K562 (cell line): ENCODE data around the gene TALDO1. TPM values are rescaled to one million over a fixed set of nuclear protein-coding genes. Genes with fewer than 3 reads are reported as not detected.

Experiments
- ATAC-seq: fragments of 200-7000 bp; cut with Tn5 transposase; 3 replicates; pipeline ENCODE4 v1.9.1; 2020; ENCODE audit warnings: moderate library complexity
- BruUV-seq: library from RNA; stranded (reverse); fragments of 400-500 nt; replicated peaks from 2 replicates; lab custom pipeline; 2021; lab: Mats Ljungman, UMichigan
- CTCF ChIA-PET: fragments of 300-600 bp; formaldehyde crosslinking; extraction: SDS; loops from one replicate; lab custom pipeline; 2021; ENCODE audit warnings: low intra/inter-chr PET ratio; lab: Yijun Ruan, JAX
- POLR2A ChIA-PET: fragments of 300-600, 350-650 bp; sonication (Branson Sonifier 250); formaldehyde crosslinking; extraction: SDS; loops from one replicate; lab custom pipeline; 2021; ENCODE audit warnings: antibody characterized with exemption, inconsistent platforms; lab: Yijun Ruan, JAX
- DNase-seq, 4 experiments: peaks; one replicate each; pipeline versions ENCODE4 v3.0.0 to v3.0.0-alpha.2; 2011 to 2018; ENCODE audit warnings: low spot score in 3 of 4, mixed read lengths in 3 of 4; ENCODE audit errors: extremely low read depth in 1 of 4
- FAIRE-seq: peaks from 2 replicates; lab custom pipeline; 2011; peaks lifted over from hg19 to GRCh38; lab: Jason Lieb, UNC
- H2AFZ ChIP-seq: 2 replicates; pipeline ENCODE4 v1.6.0; 2011; ENCODE audit warnings: low read depth, low read length, control low read depth, inconsistent platforms
- H3K27ac ChIP-seq: fragments of 200-600 bp; 3 replicates; pipeline ENCODE4 v1.8.0; 2011; ENCODE audit warnings: low read depth, mild to moderate bottlenecking, control low read depth, inconsistent platforms, low read length, moderate library complexity, mixed read lengths; ENCODE audit errors: extremely low read depth
- H3K27me3 ChIP-seq, 2 experiments: fragments of 300-600 bp in 1 of 2; 2 replicates in 1 of 2; 3 replicates in 1 of 2; pipeline versions ENCODE4 v1.6.0 to v1.8.0; 2011; ENCODE audit warnings: inconsistent platforms in 2 of 2, low read length in 2 of 2, mild to moderate bottlenecking in 1 of 2, mixed read lengths in 1 of 2, moderate library complexity in 1 of 2; ENCODE audit not compliant: control insufficient read depth in 2 of 2, insufficient read depth in 2 of 2
- H3K36me3 ChIP-seq: fragments of 300-600 bp; 3 replicates; pipeline ENCODE4 v1.8.0; 2011; ENCODE audit warnings: mild to moderate bottlenecking, low read length, inconsistent platforms; ENCODE audit not compliant: control insufficient read depth, insufficient read depth
- H3K4me1 ChIP-seq, 2 experiments: fragments of 200-600 bp in 1 of 2; replicated peaks in 1 of 2; 2 replicates in 1 of 2; 3 replicates in 1 of 2; pipeline versions ENCODE4 v1.5.1 to v1.8.0; 2011; ENCODE audit warnings: inconsistent platforms in 2 of 2, low read length in 2 of 2, mild to moderate bottlenecking in 1 of 2, mixed read lengths in 1 of 2, moderate library complexity in 1 of 2; ENCODE audit not compliant: control insufficient read depth in 2 of 2, insufficient read depth in 2 of 2
- H3K4me2 ChIP-seq: 2 replicates; pipeline ENCODE4 v1.6.1; 2011; ENCODE audit warnings: low read length, control low read depth, inconsistent platforms, mixed read lengths; ENCODE audit not compliant: insufficient read depth
- H3K4me3 ChIP-seq: fragments of 200-600 bp; sonication (generic), shearing (Covaris generic); 2 replicates; pipeline ENCODE4 v1.5.1; 2016; ENCODE audit warnings: control low read depth, inconsistent platforms
- H3K79me2 ChIP-seq: fragments of 200-600 bp; 3 replicates; pipeline ENCODE4 v1.8.0; 2011; ENCODE audit warnings: low read length, inconsistent platforms; ENCODE audit not compliant: control insufficient read depth, insufficient read depth
- H3K9ac ChIP-seq, 2 experiments: 2 replicates each; pipeline versions ENCODE4 v1.6.0 to v1.6.1; 2011; ENCODE audit warnings: low read depth in 2 of 2, low read length in 2 of 2, control low read depth in 1 of 2, inconsistent platforms in 1 of 2, mild to moderate bottlenecking in 1 of 2, mixed read lengths in 1 of 2; ENCODE audit not compliant: insufficient read depth in 1 of 2
- H3K9me1 ChIP-seq: one replicate; pipeline ENCODE4 v1.6.0; 2011; ENCODE audit warnings: inconsistent platforms, mild to moderate bottlenecking, low read length, moderate library complexity; ENCODE audit not compliant: control insufficient read depth, insufficient read depth
- H3K9me3 ChIP-seq: replicated peaks from 2 replicates; pipeline ENCODE4 v1.5.1; 2011; ENCODE audit warnings: low read depth, low read length, inconsistent platforms; ENCODE audit not compliant: control insufficient read depth, insufficient read depth
- H4K20me1 ChIP-seq: replicated peaks from 2 replicates; pipeline ENCODE4 v1.6.1; 2011; ENCODE audit warnings: low read length, inconsistent platforms, mixed read lengths; ENCODE audit not compliant: control insufficient read depth, insufficient read depth
- CHD2 ChIP-seq: IDR thresholded peaks from 2 replicates; pipeline ENCODE4 v1.6.1; 2011; ENCODE audit warnings: low read depth, low read length
- CREM ChIP-seq: IDR thresholded peaks from 2 replicates; pipeline ENCODE4 v1.6.1; 2014; ENCODE audit warnings: antibody characterized with exemption, low read depth
- CUX1 ChIP-seq: fragments of 200-800 bp; sonication (Bioruptor generic); IDR thresholded peaks from 2 replicates; pipeline ENCODE4 v1.6.1; 2016; ENCODE audit warnings: missing genetic modification characterization, missing compliant biosample characterization
- E2F8 ChIP-seq: fragments of 450-650 bp; IDR thresholded peaks from 2 replicates; pipeline ENCODE4 v1.7.1; 2018; ENCODE audit warnings: mild to moderate bottlenecking, low read depth; ENCODE audit not compliant: partially characterized antibody
- EP400 ChIP-seq: fragments of 450-650 bp; IDR thresholded peaks from 2 replicates; pipeline ENCODE4 v1.6.1; 2017; ENCODE audit warnings: antibody characterized with exemption, mild to moderate bottlenecking, moderate library complexity
- KDM5B ChIP-seq: fragments of 200-600 bp; sonication (generic); IDR thresholded peaks from 2 replicates; pipeline ENCODE4 v1.6.1; 2012; ENCODE audit warnings: low read depth, mild to moderate bottlenecking, moderate library complexity, low read length, control low read depth, inconsistent platforms; ENCODE audit not compliant: insufficient replicate concordance
- MBD2 ChIP-seq: sonication (generic); IDR thresholded peaks from 2 replicates; pipeline ENCODE4 v1.6.1; 2016; ENCODE audit warnings: low read depth, borderline replicate concordance
- MYBL2 ChIP-seq, 2 experiments: fragments of 450-650 bp in 1 of 2; sonication (generic) in 1 of 2; formaldehyde crosslinking in 1 of 2; IDR thresholded peaks; 2 replicates each; pipeline versions ENCODE4 v1.6.1 to v1.8.1; 2017 to 2022; ENCODE audit warnings: borderline replicate concordance in 1 of 2, inconsistent platforms in 1 of 2, low read depth in 1 of 2, mild to moderate bottlenecking in 1 of 2, missing genetic modification reagents in 1 of 2, moderate library complexity in 1 of 2
- RBM22 ChIP-seq: fragments of 200-400 bp; formaldehyde crosslinking; IDR thresholded peaks from 2 replicates; pipeline ENCODE4 v1.6.1; 2018; ENCODE audit warnings: low read length, low read depth; ENCODE audit not compliant: poor library complexity, severe bottlenecking
- YY1 ChIP-seq, 3 experiments: IDR thresholded peaks; 2 replicates each; pipeline ENCODE4 v1.6.1; 2011; ENCODE audit warnings: low read length in 2 of 3, mild to moderate bottlenecking in 2 of 3, moderate library complexity in 2 of 3, borderline replicate concordance in 1 of 3, control low read depth in 1 of 3, low read depth in 1 of 3; ENCODE audit not compliant: insufficient read depth in 3 of 3, insufficient replicate concordance in 2 of 3, control insufficient read depth in 1 of 3, insufficient read length in 1 of 3; ENCODE audit errors: extremely low read depth in 1 of 3
- ZNF146 ChIP-seq: IDR thresholded peaks from one replicate; pipeline ENCODE4 v1.6.1; 2018; ENCODE audit warnings: missing compliant biosample characterization; ENCODE audit not compliant: unreplicated experiment
- ZNF384 ChIP-seq: IDR thresholded peaks from 2 replicates; pipeline ENCODE4 v1.6.1; 2012; ENCODE audit warnings: low read depth, low read length, improper control_type of control experiment
- ZNF444 ChIP-seq: fragments of 250-450 bp; sonication (Bioruptor Pico); IDR thresholded peaks from 2 replicates; pipeline ENCODE4 v1.4.0; 2020; ENCODE audit warnings: mild to moderate bottlenecking, moderate library complexity
- WGBS: fragments of 100-300 bp; shearing (Covaris generic); methylation state at CpG from one replicate; pipeline ENCODE4 v1.1.6; 2016; ENCODE audit warnings: low coverage, mixed read lengths; ENCODE audit not compliant: insufficient coverage; ENCODE audit errors: missing lambda C conversion rate; 5-methylcytosine and 5-hydroxymethylcytosine counted together
- in situ Hi-C: fragments of 300-500 bp; cut with MboI; formaldehyde crosslinking; loops from 4 replicates; pipeline ENCODE4 v1.15.0; 2018; ENCODE audit warnings: inconsistent platforms, mixed read lengths
- intact Hi-C: fragments of 100-400 bp; cut with micrococcal nuclease; formaldehyde crosslinking; loops from 2 replicates; pipeline ENCODE4 v1.14.2; 2022
- polyA plus RNA-seq, 8 experiments: library from polyadenylated mRNA; depleted of rRNA in 4 of 8; stranded (reverse) in 5 of 8; unstranded in 3 of 8; fragments of >200 nt; fragmentation: Nextera tagmentation in 2 of 8; fragmentation: Illumina TruSeq in 1 of 8; extraction: Ambion mirVana in 2 of 8; extraction: Trizol in 1 of 8; gene quantifications; 2 replicates each; pipeline versions ENCODE4 v1.2.1 to v1.2.3, GENCODE V29; 2011 to 2014; ENCODE audit warnings: inconsistent platforms in 1 of 8, missing spikeins in 1 of 8
- total RNA-seq, 7 experiments: library from RNA; depleted of rRNA in 6 of 7; stranded (reverse); fragments of >200 nt in 6 of 7; fragmentation: Illumina TruSeq in 2 of 7; extraction: Trizol in 2 of 7; gene quantifications; 2 replicates each; pipeline versions ENCODE4 v1.2.1 to v1.2.3, GENCODE V29; 2011 to 2021; ENCODE audit warnings: low replicate concordance in 1 of 7

Gene TALDO1
- total and polyA plus RNA-seq, 9 of the 15 experiments (the other 6 are each of a cell fraction or from before 2014, with no cell fraction given): 260 to 541 (median 441) TPM

- Histone ChIP-seq H3K27me3 (no peaks in the 10 kb centered on the region; a peak in 1 of 5 replicates), H3K4me2 (no peak overlapping the region), H3K4me1 (peaks cover 24 to 76% of the 10 kb centered on the region in 2 experiments), H3K36me3 (no peaks in the 10 kb centered on the region), H3K79me2 (no peaks in the 10 kb centered on the region; the same call in 1 of the 3 replicates), H3K9me1 (no peaks in the 10 kb centered on the region), H3K9ac (peak overlapping the region in 1 of 2 experiments; percentile 76; a peak in 1 of 4 replicates), H3K9me3 (no peaks in the 10 kb centered on the region), H3K27ac (no peak overlapping the region), H4K20me1 (no peaks in the 10 kb centered on the region; the same call in 1 of the 2 replicates), H3K4me3 (no peak overlapping the region), H2AFZ (no peak overlapping the region)
- in situ Hi-C loops: no loop called here
- BruUV-seq: no TSS peak
- DNase-seq (no peak), FAIRE-seq (no peak), ATAC-seq (no peak)
- intact Hi-C loops: loop anchor here (2.0 kb wide), 2 partner anchors 26 to 60 kb away; no protein-coding TSS in a partner anchor
- ChIA-PET CTCF (interaction anchor here (0.6 to 2.9 kb wide), 4 partner anchors 26 to 204 kb away, joined by 3 to 16 read pairs (median 7); partner anchors contain the start of gene TMEM80), POLR2A (interaction anchor here (0.5 to 1.4 kb wide), 4 partner anchors 9 to 154 kb away, joined by 3 to 5 read pairs (median 3); no protein-coding TSS in a partner anchor)
- WGBS: 36% methylated on average over 18 of the region's 20 CpGs
- TF ChIP-seq CUX1 (CRISPR knock-in tag) (no peak), ZNF444 (CRISPR knock-in tag) (no peak), MBD2 (no peak), CHD2 (no peak), ZNF146 (no peak), CREM (no peak), ZNF384 (no peak), YY1 (IDR thresholded peaks at IDR 0.05; ENCODE audit: borderline replicate concordance in 1 of 3, control insufficient read depth in 1 of 3, extremely low read depth in 1 of 3, insufficient read depth in 3 of 3, insufficient read length in 1 of 3, insufficient replicate concordance in 2 of 3, low read depth in 1 of 3, low read length in 2 of 3) (no peak), KDM5B (no peak), RBM22 (no peak), EP400 (no peak), MYBL2 (IDR thresholded peaks at IDR 0.05; ENCODE audit: low read depth) (no peak), MYBL2 (CRISPR knock-in tag; IDR thresholded peaks at IDR 0.05; ENCODE audit: borderline replicate concordance) (no peak), E2F8 (no peak)
These were observed 24.9 kb upstream of the TALDO1 start for GRCh38 chr11:722346-722811.
